Smooth muscle cell (in vitro differentiated cells): Measurements from ENCODE around the gene TSPAN11. TPM values are rescaled to one million over a fixed set of nuclear protein-coding genes. Genes with fewer than 3 reads are reported as not detected.
"Not testable (repeated sequence)": the region's sequence is repeated elsewhere in the genome, so short reads cannot be mapped to it uniquely, and the experiment has no call there.

Experiments
- DNase-seq: peaks from one replicate; lab custom pipeline; 2025; ENCODE audit not compliant: unreplicated experiment; lab: John Stamatoyannopoulos, UW
- H2AFZ ChIP-seq: fragments of 200-600 bp; sonication (generic); 2 replicates; pipeline ENCODE4 v1.6.0; 2016; ENCODE audit warnings: antibody characterized with exemption, low read depth, mild to moderate bottlenecking
- H3F3A ChIP-seq: fragments of 200-600 bp; sonication (generic); 2 replicates; pipeline ENCODE4 v1.6.0; 2017; ENCODE audit warnings: antibody characterized with exemption, low read depth
- H3K27ac ChIP-seq: fragments of 200-600 bp; sonication (generic); 2 replicates; pipeline ENCODE4 v1.5.1; 2016; ENCODE audit warnings: low read depth, mild to moderate bottlenecking
- H3K27me3 ChIP-seq: fragments of 200-600 bp; sonication (generic); 2 replicates; pipeline ENCODE4 v1.6.1; 2016; ENCODE audit warnings: low read depth, mild to moderate bottlenecking
- H3K36me3 ChIP-seq: fragments of 200-600 bp; sonication (generic); 2 replicates; pipeline ENCODE4 v1.5.1; 2016; ENCODE audit warnings: low read depth
- H3K4me1 ChIP-seq: fragments of 200-600 bp; sonication (generic); 2 replicates; pipeline ENCODE4 v1.5.1; 2016; ENCODE audit warnings: low read depth
- H3K4me2 ChIP-seq: fragments of 200-600 bp; sonication (generic); 2 replicates; pipeline ENCODE4 v1.6.0; 2016; ENCODE audit warnings: mild to moderate bottlenecking
- H3K4me3 ChIP-seq: fragments of 200-600 bp; sonication (generic); 2 replicates; pipeline ENCODE4 v1.5.1; 2016; ENCODE audit warnings: mild to moderate bottlenecking
- H3K79me2 ChIP-seq: fragments of 200-600 bp; sonication (generic); 2 replicates; pipeline ENCODE4 v1.6.0; 2016; ENCODE audit warnings: low read depth, mild to moderate bottlenecking
- H3K9ac ChIP-seq: fragments of 200-600 bp; sonication (generic); 2 replicates; pipeline ENCODE4 v1.6.0; 2016; ENCODE audit warnings: low read depth
- H3K9me3 ChIP-seq: fragments of 200-600 bp; sonication (generic); replicated peaks from 2 replicates; pipeline ENCODE4 v1.5.1; 2016; ENCODE audit warnings: low read depth
- H4K20me1 ChIP-seq: fragments of 200-600 bp; sonication (generic); 2 replicates; pipeline ENCODE4 v1.6.0; 2016; ENCODE audit warnings: low read depth
- WGBS: methylation state at CpG from one replicate; pipeline ENCODE4 v1.1.7; 2016; ENCODE audit warnings: low lambda C conversion rate; 5-methylcytosine and 5-hydroxymethylcytosine counted together
- polyA plus RNA-seq: library from polyadenylated mRNA; unstranded; fragments of >200 nt; fragmentation: Nextera tagmentation; extraction: Ambion mirVana; gene quantifications from 2 replicates; pipeline ENCODE4 v1.2.1, GENCODE V29; 2016
- total RNA-seq: library from RNA; depleted of rRNA; stranded (reverse); fragments of >200 nt; gene quantifications from 2 replicates; pipeline ENCODE4 v1.2.3, GENCODE V29; 2014
- TF ChIP-seq, protein P1 (sequence below): fragments of 200-600 bp; sonication (generic); IDR thresholded peaks from 2 replicates; pipeline ENCODE4 v1.5.1; 2017; ENCODE audit warnings: borderline replicate concordance, mild to moderate bottlenecking, antibody characterized with exemption; ENCODE audit not compliant: insufficient read depth, poor library complexity, severe bottlenecking

TSPAN11 gene
- total and polyA plus RNA-seq, 2 experiments from 2014 or later, result 2.8 to 3.0 TPM

DNA sequence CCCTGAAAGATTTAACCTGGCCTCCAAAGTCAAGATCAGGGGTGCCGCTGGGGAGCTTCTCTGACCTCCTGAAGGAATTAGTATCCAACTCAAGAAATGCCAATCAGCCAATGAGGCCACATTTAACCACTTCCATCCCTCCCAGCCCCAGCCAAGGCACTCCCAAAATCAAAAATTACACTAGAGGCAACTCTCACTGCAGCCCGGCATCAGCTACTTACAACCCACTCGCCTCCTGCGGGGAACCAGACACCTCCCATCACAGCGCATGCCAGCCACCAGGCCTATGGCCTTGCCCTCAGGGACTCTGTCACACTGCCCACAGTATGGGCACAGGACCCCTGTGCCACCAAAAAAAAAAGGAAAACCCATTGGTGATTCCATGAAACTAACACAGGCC lies 84.8 kb downstream of the TSPAN11 start:
- Histone ChIP-seq H3K9me3 (no peaks in the 10 kb centered on the region), H3K79me2 (no peaks in the 10 kb centered on the region), H3K36me3 (no peaks in the 10 kb centered on the region), H3K4me1 (no peaks in the 10 kb centered on the region), H3K4me2 (no peak overlapping the region), H2AFZ (no peak overlapping the region), H3F3A (no peaks in the 10 kb centered on the region), H3K4me3 (no peak overlapping the region), H3K27ac (no peak overlapping the region), H4K20me1 (no peaks in the 10 kb centered on the region), H3K9ac (no peak overlapping the region), H3K27me3 (peaks cover 5% of the 10 kb centered on the region)
- DNase-seq, result no peak
- TF ChIP-seq, protein P1, sequence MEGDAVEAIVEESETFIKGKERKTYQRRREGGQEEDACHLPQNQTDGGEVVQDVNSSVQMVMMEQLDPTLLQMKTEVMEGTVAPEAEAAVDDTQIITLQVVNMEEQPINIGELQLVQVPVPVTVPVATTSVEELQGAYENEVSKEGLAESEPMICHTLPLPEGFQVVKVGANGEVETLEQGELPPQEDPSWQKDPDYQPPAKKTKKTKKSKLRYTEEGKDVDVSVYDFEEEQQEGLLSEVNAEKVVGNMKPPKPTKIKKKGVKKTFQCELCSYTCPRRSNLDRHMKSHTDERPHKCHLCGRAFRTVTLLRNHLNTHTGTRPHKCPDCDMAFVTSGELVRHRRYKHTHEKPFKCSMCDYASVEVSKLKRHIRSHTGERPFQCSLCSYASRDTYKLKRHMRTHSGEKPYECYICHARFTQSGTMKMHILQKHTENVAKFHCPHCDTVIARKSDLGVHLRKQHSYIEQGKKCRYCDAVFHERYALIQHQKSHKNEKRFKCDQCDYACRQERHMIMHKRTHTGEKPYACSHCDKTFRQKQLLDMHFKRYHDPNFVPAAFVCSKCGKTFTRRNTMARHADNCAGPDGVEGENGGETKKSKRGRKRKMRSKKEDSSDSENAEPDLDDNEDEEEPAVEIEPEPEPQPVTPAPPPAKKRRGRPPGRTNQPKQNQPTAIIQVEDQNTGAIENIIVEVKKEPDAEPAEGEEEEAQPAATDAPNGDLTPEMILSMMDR, result no peak
- WGBS, result 82% methylated on average over 5 of the region's 5 CpGs

GRCh38 chr12:31011746-31012566 lies 85.4 kb downstream of the TSPAN11 start:
- Histone ChIP-seq H3F3A (no peaks in the 10 kb centered on the region), H3K27ac (no peak overlapping the region), H2AFZ (no peak overlapping the region), H3K9me3 (no peaks in the 10 kb centered on the region), H3K4me2 (no peak overlapping the region), H3K9ac (no peak overlapping the region), H3K36me3 (no peaks in the 10 kb centered on the region), H3K4me3 (no peak overlapping the region), H3K27me3 (peaks cover 5% of the 10 kb centered on the region), H3K79me2 (no peaks in the 10 kb centered on the region), H3K4me1 (no peaks in the 10 kb centered on the region), H4K20me1 (no peaks in the 10 kb centered on the region)
- TF ChIP-seq, protein P1, result no peak
- WGBS, result 84% methylated on average over 11 of the region's 11 CpGs
- DNase-seq, result no peak

DNA sequence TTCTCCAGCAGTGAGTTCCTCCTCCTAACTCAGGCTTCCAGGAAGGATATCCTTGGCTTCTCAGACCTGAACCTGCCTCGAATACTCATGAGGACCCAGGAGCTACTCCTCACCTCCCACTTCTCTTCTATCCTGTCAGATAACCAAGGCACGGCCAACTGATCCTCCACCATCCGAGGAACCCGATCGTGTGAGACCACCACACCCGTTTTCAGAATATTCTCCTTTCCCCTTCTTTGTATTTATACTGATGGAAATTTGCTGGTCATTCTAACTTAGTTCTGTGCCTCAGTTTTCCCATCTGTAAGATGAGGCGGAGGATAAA lies 86.0 kb downstream of the TSPAN11 start:
- not testable (repeated sequence) for H3K4me1 ChIP-seq, DNase-seq, H3K9me3 ChIP-seq, H3K4me2 ChIP-seq, H3F3A ChIP-seq, H3K36me3 ChIP-seq, H2AFZ ChIP-seq, H3K4me3 ChIP-seq, H3K27ac ChIP-seq, H3K27me3 ChIP-seq, H4K20me1 ChIP-seq, H3K9ac ChIP-seq, H3K79me2 ChIP-seq
- WGBS, result 90% methylated on average over 7 of the region's 7 CpGs

- H3F3A ChIP-seq, result no peaks in the 10 kb centered on the region
- DNase-seq, result no peak
- WGBS, result 94% methylated on average over 13 of the region's 13 CpGs
Measured at GRCh38 chr12:31015215-31015614, 88.7 kb downstream of the TSPAN11 start.

More at GRCh38 chr12:31015215-31015614, 88.7 kb downstream of the TSPAN11 start:
- no peaks in the 10 kb centered on the region for H3K36me3 ChIP-seq
- H3K79me2 ChIP-seq, result no peaks in the 10 kb centered on the region
- H4K20me1 ChIP-seq, result no peaks in the 10 kb centered on the region
- H3K9ac ChIP-seq, result no peak overlapping the region
- no peak overlapping the region for H3K4me2 ChIP-seq
- H3K4me1 ChIP-seq, result no peaks in the 10 kb centered on the region
- TF ChIP-seq, protein P1, result no peak
- no peak overlapping the region for H2AFZ ChIP-seq
- peaks cover 5% of the 10 kb centered on the region for H3K27me3 ChIP-seq
- H3K27ac ChIP-seq, result no peak overlapping the region
- no peaks in the 10 kb centered on the region for H3K9me3 ChIP-seq
- no peak overlapping the region for H3K4me3 ChIP-seq
